K562 (cell line): ENCODE results near the gene COL9A2. TPM values are rescaled to one million over a fixed set of nuclear protein-coding genes. Genes with fewer than 3 reads are reported as not detected.

Experiments used
- ATAC-seq: fragments of 200-7000 bp; cut with Tn5 transposase; 3 replicates; pipeline ENCODE4 v1.9.1; 2020; ENCODE audit warnings: moderate library complexity
- BruUV-seq: library from RNA; stranded (reverse); fragments of 400-500 nt; replicated peaks from 2 replicates; lab custom pipeline; 2021; lab: Mats Ljungman, UMichigan
- CTCF ChIA-PET: fragments of 300-600 bp; formaldehyde crosslinking; extraction: SDS; loops from one replicate; lab custom pipeline; 2021; ENCODE audit warnings: low intra/inter-chr PET ratio; lab: Yijun Ruan, JAX
- POLR2A ChIA-PET: fragments of 300-600, 350-650 bp; sonication (Branson Sonifier 250); formaldehyde crosslinking; extraction: SDS; loops from one replicate; lab custom pipeline; 2021; ENCODE audit warnings: antibody characterized with exemption, inconsistent platforms; lab: Yijun Ruan, JAX
- DNase-seq, 4 experiments: peaks; one replicate each; pipeline versions ENCODE4 v3.0.0 to v3.0.0-alpha.2; 2011 to 2018; ENCODE audit warnings: low spot score in 3 of 4, mixed read lengths in 3 of 4; ENCODE audit errors: extremely low read depth in 1 of 4
- FAIRE-seq: peaks from 2 replicates; lab custom pipeline; 2011; peaks lifted over from hg19 to GRCh38; lab: Jason Lieb, UNC
- H2AFZ ChIP-seq: 2 replicates; pipeline ENCODE4 v1.6.0; 2011; ENCODE audit warnings: low read depth, low read length, control low read depth, inconsistent platforms
- H3K27ac ChIP-seq: fragments of 200-600 bp; 3 replicates; pipeline ENCODE4 v1.8.0; 2011; ENCODE audit warnings: low read depth, mild to moderate bottlenecking, control low read depth, inconsistent platforms, low read length, moderate library complexity, mixed read lengths; ENCODE audit errors: extremely low read depth
- H3K27me3 ChIP-seq, 2 experiments: fragments of 300-600 bp in 1 of 2; 2 replicates in 1 of 2; 3 replicates in 1 of 2; pipeline versions ENCODE4 v1.6.0 to v1.8.0; 2011; ENCODE audit warnings: inconsistent platforms in 2 of 2, low read length in 2 of 2, mild to moderate bottlenecking in 1 of 2, mixed read lengths in 1 of 2, moderate library complexity in 1 of 2; ENCODE audit not compliant: control insufficient read depth in 2 of 2, insufficient read depth in 2 of 2
- H3K36me3 ChIP-seq: fragments of 300-600 bp; 3 replicates; pipeline ENCODE4 v1.8.0; 2011; ENCODE audit warnings: mild to moderate bottlenecking, low read length, inconsistent platforms; ENCODE audit not compliant: control insufficient read depth, insufficient read depth
- H3K4me1 ChIP-seq, 2 experiments: fragments of 200-600 bp in 1 of 2; replicated peaks in 1 of 2; 2 replicates in 1 of 2; 3 replicates in 1 of 2; pipeline versions ENCODE4 v1.5.1 to v1.8.0; 2011; ENCODE audit warnings: inconsistent platforms in 2 of 2, low read length in 2 of 2, mild to moderate bottlenecking in 1 of 2, mixed read lengths in 1 of 2, moderate library complexity in 1 of 2; ENCODE audit not compliant: control insufficient read depth in 2 of 2, insufficient read depth in 2 of 2
- H3K4me2 ChIP-seq: 2 replicates; pipeline ENCODE4 v1.6.1; 2011; ENCODE audit warnings: low read length, control low read depth, inconsistent platforms, mixed read lengths; ENCODE audit not compliant: insufficient read depth
- H3K4me3 ChIP-seq: fragments of 200-600 bp; sonication (generic), shearing (Covaris generic); 2 replicates; pipeline ENCODE4 v1.5.1; 2016; ENCODE audit warnings: control low read depth, inconsistent platforms
- H3K79me2 ChIP-seq: fragments of 200-600 bp; 3 replicates; pipeline ENCODE4 v1.8.0; 2011; ENCODE audit warnings: low read length, inconsistent platforms; ENCODE audit not compliant: control insufficient read depth, insufficient read depth
- H3K9ac ChIP-seq, 2 experiments: 2 replicates each; pipeline versions ENCODE4 v1.6.0 to v1.6.1; 2011; ENCODE audit warnings: low read depth in 2 of 2, low read length in 2 of 2, control low read depth in 1 of 2, inconsistent platforms in 1 of 2, mild to moderate bottlenecking in 1 of 2, mixed read lengths in 1 of 2; ENCODE audit not compliant: insufficient read depth in 1 of 2
- H3K9me1 ChIP-seq: one replicate; pipeline ENCODE4 v1.6.0; 2011; ENCODE audit warnings: inconsistent platforms, mild to moderate bottlenecking, low read length, moderate library complexity; ENCODE audit not compliant: control insufficient read depth, insufficient read depth
- H3K9me3 ChIP-seq: replicated peaks from 2 replicates; pipeline ENCODE4 v1.5.1; 2011; ENCODE audit warnings: low read depth, low read length, inconsistent platforms; ENCODE audit not compliant: control insufficient read depth, insufficient read depth
- H4K20me1 ChIP-seq: replicated peaks from 2 replicates; pipeline ENCODE4 v1.6.1; 2011; ENCODE audit warnings: low read length, inconsistent platforms, mixed read lengths; ENCODE audit not compliant: control insufficient read depth, insufficient read depth
- BRD9 ChIP-seq: fragments of 450-650 bp; IDR thresholded peaks from 2 replicates; pipeline ENCODE4 v1.6.1; 2018; ENCODE audit warnings: low read depth; ENCODE audit not compliant: partially characterized antibody
- CHD1 ChIP-seq: fragments of 200-600 bp; sonication (generic); IDR thresholded peaks from one replicate; pipeline ENCODE4 v1.6.1; 2012; ENCODE audit warnings: mild to moderate bottlenecking, moderate library complexity, low read length, inconsistent platforms
- COPS2 ChIP-seq: fragments of 450-650 bp; conservative IDR thresholded peaks from 2 replicates; pipeline ENCODE4 v1.6.1; 2016; ENCODE audit warnings: mild to moderate bottlenecking, moderate library complexity
- DPF2 ChIP-seq: fragments of 450-650 bp; IDR thresholded peaks from 2 replicates; pipeline ENCODE4 v1.6.1; 2016
- GATAD2B ChIP-seq: fragments of 450-650 bp; IDR thresholded peaks from 2 replicates; pipeline ENCODE4 v1.6.1; 2017; ENCODE audit warnings: mild to moderate bottlenecking, borderline replicate concordance
- HDGF ChIP-seq: fragments of 450-650 bp; IDR thresholded peaks from 2 replicates; pipeline ENCODE4 v1.6.1; 2016
- PRPF4 ChIP-seq: fragments of 200-400 bp; formaldehyde crosslinking; IDR thresholded peaks from one replicate; pipeline ENCODE4 v1.6.1; 2017; ENCODE audit warnings: low read length, low read depth, mild to moderate bottlenecking; ENCODE audit not compliant: insufficient read depth, poor library complexity, severe bottlenecking
- RBM34 ChIP-seq: fragments of 200-400 bp; formaldehyde crosslinking; IDR thresholded peaks from 2 replicates; pipeline ENCODE4 v1.6.1; 2018; ENCODE audit warnings: low read length, borderline replicate concordance; ENCODE audit not compliant: insufficient read depth
- SNIP1 ChIP-seq: fragments of 450-650 bp; IDR thresholded peaks from 2 replicates; pipeline ENCODE4 v1.7.1; 2017; ENCODE audit warnings: low read depth, mild to moderate bottlenecking
- ZNF507 ChIP-seq: conservative IDR thresholded peaks from 2 replicates; pipeline ENCODE4 v1.6.1; 2017; ENCODE audit warnings: missing genetic modification characterization, missing compliant biosample characterization
- ZZZ3 ChIP-seq: fragments of 450-650 bp; IDR thresholded peaks from 2 replicates; pipeline ENCODE4 v1.6.1; 2016; ENCODE audit warnings: antibody characterized with exemption, mild to moderate bottlenecking, moderate library complexity
- WGBS: fragments of 100-300 bp; shearing (Covaris generic); methylation state at CpG from one replicate; pipeline ENCODE4 v1.1.6; 2016; ENCODE audit warnings: low coverage, mixed read lengths; ENCODE audit not compliant: insufficient coverage; ENCODE audit errors: missing lambda C conversion rate; 5-methylcytosine and 5-hydroxymethylcytosine counted together
- in situ Hi-C: fragments of 300-500 bp; cut with MboI; formaldehyde crosslinking; loops from 4 replicates; pipeline ENCODE4 v1.15.0; 2018; ENCODE audit warnings: inconsistent platforms, mixed read lengths
- intact Hi-C: fragments of 100-400 bp; cut with micrococcal nuclease; formaldehyde crosslinking; loops from 2 replicates; pipeline ENCODE4 v1.14.2; 2022
- polyA plus RNA-seq, 8 experiments: library from polyadenylated mRNA; depleted of rRNA in 4 of 8; stranded (reverse) in 5 of 8; unstranded in 3 of 8; fragments of >200 nt; fragmentation: Nextera tagmentation in 2 of 8; fragmentation: Illumina TruSeq in 1 of 8; extraction: Ambion mirVana in 2 of 8; extraction: Trizol in 1 of 8; gene quantifications; 2 replicates each; pipeline versions ENCODE4 v1.2.1 to v1.2.3, GENCODE V29; 2011 to 2014; ENCODE audit warnings: inconsistent platforms in 1 of 8, missing spikeins in 1 of 8
- total RNA-seq, 7 experiments: library from RNA; depleted of rRNA in 6 of 7; stranded (reverse); fragments of >200 nt in 6 of 7; fragmentation: Illumina TruSeq in 2 of 7; extraction: Trizol in 2 of 7; gene quantifications; 2 replicates each; pipeline versions ENCODE4 v1.2.1 to v1.2.3, GENCODE V29; 2011 to 2021; ENCODE audit warnings: low replicate concordance in 1 of 7
- TF ChIP-seq, protein P1 (sequence below), 2 experiments: fragments of 450-650 bp; formaldehyde crosslinking in 1 of 2; IDR thresholded peaks; 2 replicates each; pipeline versions ENCODE4 v1.4.0 to v1.6.1; 2014 to 2020; ENCODE audit warnings: mild to moderate bottlenecking in 2 of 2, borderline replicate concordance in 1 of 2, low read depth in 1 of 2
- TF ChIP-seq, protein P2 (sequence below): sonication (generic); formaldehyde crosslinking; IDR thresholded peaks from 2 replicates; pipeline ENCODE4 v1.8.0; 2022; ENCODE audit warnings: mild to moderate bottlenecking, low read depth, missing genetic modification reagents

The COL9A2 gene
- total and polyA plus RNA-seq, 9 of the 15 experiments (the other 6 are each of a cell fraction or from before 2014, with no cell fraction given) = 0.03 to 2.2 (median 0.31) TPM

- peak; percentile 14; the same call in 2 of the 3 replicates for ATAC-seq
- POLR2A ChIA-PET = interaction anchor here (0.6 to 1.2 kb wide), 4 partner anchors 19 to 716 kb away, joined by 3 read pairs; no protein-coding TSS in a partner anchor
- BruUV-seq = no TSS peak
- TF ChIP-seq HDGF (no peak), DPF2 (peak; percentile 23; the same call in 1 of the 2 replicates), COPS2 (no peak), CHD1 (no peak), RBM34 (no peak), PRPF4 (no peak), BRD9 (no peak), GATAD2B (no peak), SNIP1 (no peak), ZZZ3 (no peak), ZNF507 (tag) (no peak)
- TF ChIP-seq, protein P1, sequence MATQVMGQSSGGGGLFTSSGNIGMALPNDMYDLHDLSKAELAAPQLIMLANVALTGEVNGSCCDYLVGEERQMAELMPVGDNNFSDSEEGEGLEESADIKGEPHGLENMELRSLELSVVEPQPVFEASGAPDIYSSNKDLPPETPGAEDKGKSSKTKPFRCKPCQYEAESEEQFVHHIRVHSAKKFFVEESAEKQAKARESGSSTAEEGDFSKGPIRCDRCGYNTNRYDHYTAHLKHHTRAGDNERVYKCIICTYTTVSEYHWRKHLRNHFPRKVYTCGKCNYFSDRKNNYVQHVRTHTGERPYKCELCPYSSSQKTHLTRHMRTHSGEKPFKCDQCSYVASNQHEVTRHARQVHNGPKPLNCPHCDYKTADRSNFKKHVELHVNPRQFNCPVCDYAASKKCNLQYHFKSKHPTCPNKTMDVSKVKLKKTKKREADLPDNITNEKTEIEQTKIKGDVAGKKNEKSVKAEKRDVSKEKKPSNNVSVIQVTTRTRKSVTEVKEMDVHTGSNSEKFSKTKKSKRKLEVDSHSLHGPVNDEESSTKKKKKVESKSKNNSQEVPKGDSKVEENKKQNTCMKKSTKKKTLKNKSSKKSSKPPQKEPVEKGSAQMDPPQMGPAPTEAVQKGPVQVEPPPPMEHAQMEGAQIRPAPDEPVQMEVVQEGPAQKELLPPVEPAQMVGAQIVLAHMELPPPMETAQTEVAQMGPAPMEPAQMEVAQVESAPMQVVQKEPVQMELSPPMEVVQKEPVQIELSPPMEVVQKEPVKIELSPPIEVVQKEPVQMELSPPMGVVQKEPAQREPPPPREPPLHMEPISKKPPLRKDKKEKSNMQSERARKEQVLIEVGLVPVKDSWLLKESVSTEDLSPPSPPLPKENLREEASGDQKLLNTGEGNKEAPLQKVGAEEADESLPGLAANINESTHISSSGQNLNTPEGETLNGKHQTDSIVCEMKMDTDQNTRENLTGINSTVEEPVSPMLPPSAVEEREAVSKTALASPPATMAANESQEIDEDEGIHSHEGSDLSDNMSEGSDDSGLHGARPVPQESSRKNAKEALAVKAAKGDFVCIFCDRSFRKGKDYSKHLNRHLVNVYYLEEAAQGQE (IDR thresholded peaks at IDR 0.05; ENCODE audit: borderline replicate concordance) = peak; percentile 18; the same call in 1 of the 2 replicates
- TF ChIP-seq, protein P1 (CRISPR knock-in tag; IDR thresholded peaks at IDR 0.05; ENCODE audit: low read depth) = no peak
- TF ChIP-seq, protein P2, sequence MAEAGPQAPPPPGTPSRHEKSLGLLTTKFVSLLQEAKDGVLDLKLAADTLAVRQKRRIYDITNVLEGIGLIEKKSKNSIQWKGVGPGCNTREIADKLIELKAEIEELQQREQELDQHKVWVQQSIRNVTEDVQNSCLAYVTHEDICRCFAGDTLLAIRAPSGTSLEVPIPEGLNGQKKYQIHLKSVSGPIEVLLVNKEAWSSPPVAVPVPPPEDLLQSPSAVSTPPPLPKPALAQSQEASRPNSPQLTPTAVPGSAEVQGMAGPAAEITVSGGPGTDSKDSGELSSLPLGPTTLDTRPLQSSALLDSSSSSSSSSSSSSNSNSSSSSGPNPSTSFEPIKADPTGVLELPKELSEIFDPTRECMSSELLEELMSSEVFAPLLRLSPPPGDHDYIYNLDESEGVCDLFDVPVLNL (CRISPR knock-in tag) = no peak
These were observed 2.0 kb upstream of the COL9A2 start for GRCh38 chr1:40318970-40319621.

More at GRCh38 chr1:40318970-40319621, 2.0 kb upstream of the COL9A2 start:
- CTCF ChIA-PET = no interaction called here
- no peaks in the 10 kb centered on the region for H3K79me2 ChIP-seq
- H3K9me3 ChIP-seq = no peaks in the 10 kb centered on the region
- DNase-seq (peak in 1 of 4 experiments; percentile 22), FAIRE-seq (peak; percentile 49)
- WGBS = 20% methylated on average over 4 of the region's 4 CpGs
- no peaks in the 10 kb centered on the region for H3K27me3 ChIP-seq
- intact Hi-C loops = loop anchor here (5.0 kb wide), 1 partner anchor 83 kb away; no protein-coding TSS in a partner anchor
- H3K9me1 ChIP-seq = no peaks in the 10 kb centered on the region
- peak overlapping the region; percentile 52; the same call in 1 of the 2 replicates for H2AFZ ChIP-seq
- H3K36me3 ChIP-seq = no peaks in the 10 kb centered on the region
- peaks cover 13 to 40% of the 10 kb centered on the region in 2 experiments for H3K4me1 ChIP-seq
- no peak overlapping the region for H3K27ac ChIP-seq
- peak overlapping the region; percentile 5; the same call in 1 of the 2 replicates for H3K4me2 ChIP-seq
- in situ Hi-C loops = no loop called here
- no peak overlapping the region for H3K4me3 ChIP-seq
- H4K20me1 ChIP-seq = no peaks in the 10 kb centered on the region
- H3K9ac ChIP-seq = peak overlapping the region in 1 of 2 experiments; percentile 49; a peak in 1 of 4 replicates
